Measurements from ENCODE around the gene PRKN.

GRCh38 chr6:162377735-162378134 is 349.8 kb downstream of the PRKN start:
- no peak for TF ChIP-seq CTCF (IDR thresholded peaks at IDR 0.05)
- TF ChIP-seq SIN3A (IDR thresholded peaks at IDR 0.05; ENCODE audit: borderline replicate concordance, insufficient read depth, low read depth, low read length): no peak
- TF ChIP-seq, protein P1, sequence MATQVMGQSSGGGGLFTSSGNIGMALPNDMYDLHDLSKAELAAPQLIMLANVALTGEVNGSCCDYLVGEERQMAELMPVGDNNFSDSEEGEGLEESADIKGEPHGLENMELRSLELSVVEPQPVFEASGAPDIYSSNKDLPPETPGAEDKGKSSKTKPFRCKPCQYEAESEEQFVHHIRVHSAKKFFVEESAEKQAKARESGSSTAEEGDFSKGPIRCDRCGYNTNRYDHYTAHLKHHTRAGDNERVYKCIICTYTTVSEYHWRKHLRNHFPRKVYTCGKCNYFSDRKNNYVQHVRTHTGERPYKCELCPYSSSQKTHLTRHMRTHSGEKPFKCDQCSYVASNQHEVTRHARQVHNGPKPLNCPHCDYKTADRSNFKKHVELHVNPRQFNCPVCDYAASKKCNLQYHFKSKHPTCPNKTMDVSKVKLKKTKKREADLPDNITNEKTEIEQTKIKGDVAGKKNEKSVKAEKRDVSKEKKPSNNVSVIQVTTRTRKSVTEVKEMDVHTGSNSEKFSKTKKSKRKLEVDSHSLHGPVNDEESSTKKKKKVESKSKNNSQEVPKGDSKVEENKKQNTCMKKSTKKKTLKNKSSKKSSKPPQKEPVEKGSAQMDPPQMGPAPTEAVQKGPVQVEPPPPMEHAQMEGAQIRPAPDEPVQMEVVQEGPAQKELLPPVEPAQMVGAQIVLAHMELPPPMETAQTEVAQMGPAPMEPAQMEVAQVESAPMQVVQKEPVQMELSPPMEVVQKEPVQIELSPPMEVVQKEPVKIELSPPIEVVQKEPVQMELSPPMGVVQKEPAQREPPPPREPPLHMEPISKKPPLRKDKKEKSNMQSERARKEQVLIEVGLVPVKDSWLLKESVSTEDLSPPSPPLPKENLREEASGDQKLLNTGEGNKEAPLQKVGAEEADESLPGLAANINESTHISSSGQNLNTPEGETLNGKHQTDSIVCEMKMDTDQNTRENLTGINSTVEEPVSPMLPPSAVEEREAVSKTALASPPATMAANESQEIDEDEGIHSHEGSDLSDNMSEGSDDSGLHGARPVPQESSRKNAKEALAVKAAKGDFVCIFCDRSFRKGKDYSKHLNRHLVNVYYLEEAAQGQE (IDR thresholded peaks at IDR 0.05; ENCODE audit: insufficient read depth in 1 of 2, low read depth in 2 of 2, low read length in 1 of 2): no peak
